GM21825 (cell line): ENCODE data around the gene MARK2.

Source experiments
- ATAC-seq: cut with Tn5 transposase; IDR thresholded peaks from one replicate; pipeline ENCODE4 v1.9.1; 2021; ENCODE audit warnings: mild to moderate bottlenecking, moderate library complexity; ENCODE audit not compliant: unreplicated experiment

Gene MARK2

GRCh38 chr11:63920126-63920938, 81.4 kb downstream of the MARK2 start:
- ATAC-seq, result no peak

- no peak for ATAC-seq
These were observed 82.1 kb downstream of the MARK2 start for GRCh38 chr11:63920939-63921417.

GRCh38 chr11:63922673-63923192, 83.8 kb downstream of the MARK2 start:
- no peak for ATAC-seq

- ATAC-seq, result no peak
These were observed 84.4 kb downstream of the MARK2 start for GRCh38 chr11:63923319-63923718.

- ATAC-seq, result no peak
These were observed 90.7 kb downstream of the MARK2 start for GRCh38 chr11:63929616-63930015.

- no peak for ATAC-seq
These were observed 92.1 kb downstream of the MARK2 start for GRCh38 chr11:63931045-63931444.

- no peak for ATAC-seq
These were observed 93.0 kb downstream of the MARK2 start for GRCh38 chr11:63931876-63932275.

- no peak for ATAC-seq
These were observed 94.5 kb downstream of the MARK2 start for GRCh38 chr11:63933459-63933858.

- ATAC-seq, result peak; percentile 9
These were observed 99.0 kb downstream of the MARK2 start for GRCh38 chr11:63937713-63938478.

GRCh38 chr11:63938479-63939396, 99.8 kb downstream of the MARK2 start, which contains the start of gene NAA40:
Gene NAA40, plus strand, starts transcription at chr11:63939002. Its CDS starts 95 bp downstream, at chr11:63939097.
- ATAC-seq, result peak; percentile 92

- no peak for ATAC-seq
These were observed 100.5 kb downstream of the MARK2 start for GRCh38 chr11:63939397-63939891.

- ATAC-seq, result no peak
These were observed 101.9 kb downstream of the MARK2 start for GRCh38 chr11:63940786-63941185.

- no peak for ATAC-seq
These were observed 103.0 kb downstream of the MARK2 start for GRCh38 chr11:63941901-63942300.

GRCh38 chr11:63942803-63943202, 103.9 kb downstream of the MARK2 start:
- no peak for ATAC-seq

GRCh38 chr11:63944987-63945386, 106.1 kb downstream of the MARK2 start:
- no peak for ATAC-seq

GRCh38 chr11:63945477-63946163, 106.7 kb downstream of the MARK2 start:
- no peak for ATAC-seq

GRCh38 chr11:63951779-63952536, 113.0 kb downstream of the MARK2 start:
- ATAC-seq, result peak; percentile 73

- no peak for ATAC-seq
These were observed 113.7 kb downstream of the MARK2 start for GRCh38 chr11:63952570-63952969.

- ATAC-seq, result no peak
These were observed 119.1 kb downstream of the MARK2 start for GRCh38 chr11:63958008-63958407.
